GM21717 (cell line): ENCODE data around the gene PAX8.
"Not testable (repeated sequence)": the region's sequence is repeated elsewhere in the genome, so short reads cannot be mapped to it uniquely, and the experiment has no call there.

Source experiments
- ATAC-seq: cut with Tn5 transposase; IDR thresholded peaks from one replicate; pipeline ENCODE4 v1.9.1; 2021; ENCODE audit warnings: mild to moderate bottlenecking, moderate library complexity; ENCODE audit not compliant: unreplicated experiment

The PAX8 gene

DNA sequence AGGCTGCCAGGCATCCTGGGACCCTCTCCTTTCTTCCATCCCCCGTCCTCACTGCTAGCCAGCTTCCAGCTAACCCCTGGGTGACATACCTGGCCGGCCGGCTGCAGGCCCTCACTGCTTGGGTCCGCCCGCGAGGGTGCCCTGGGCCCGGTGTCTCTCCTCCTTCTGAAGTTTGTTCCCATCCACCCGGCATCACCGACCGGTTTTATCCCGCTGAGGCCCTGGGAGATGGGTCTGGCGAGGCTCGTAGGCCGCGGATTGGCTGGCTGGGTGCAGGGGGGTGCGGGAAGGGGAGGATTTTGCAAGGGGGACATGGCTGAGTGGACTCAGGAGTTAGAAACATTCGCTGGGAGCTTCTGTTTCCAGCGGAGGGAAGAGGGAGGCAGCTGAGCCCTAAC is at the start of gene PAX8:
PAX8 (minus strand) TSS at position 180 of the 398 bp plus-strand sequence. CDS start 527 bp downstream, outside the sequence.
- no peak for ATAC-seq

DNA sequence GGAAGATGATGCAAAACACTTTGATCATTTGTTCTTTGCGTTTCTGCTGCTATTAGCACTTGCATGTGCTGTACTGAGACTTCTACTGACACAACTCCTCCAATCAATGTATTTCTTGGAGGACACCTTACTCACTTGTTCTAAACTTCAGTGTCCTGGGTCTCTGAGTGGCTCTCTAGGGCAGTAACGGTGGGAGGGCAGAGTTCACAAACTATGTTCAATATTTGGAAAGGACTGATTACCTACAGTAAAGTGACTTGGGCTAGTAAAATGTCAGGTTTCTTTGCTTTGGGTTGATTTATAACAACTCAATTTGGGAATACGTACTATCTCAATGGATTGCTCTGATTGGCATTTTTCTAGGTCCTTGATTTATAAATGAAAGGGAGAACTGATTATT is 49.3 kb upstream of the PAX8 start:
- ATAC-seq = no peak

DNA sequence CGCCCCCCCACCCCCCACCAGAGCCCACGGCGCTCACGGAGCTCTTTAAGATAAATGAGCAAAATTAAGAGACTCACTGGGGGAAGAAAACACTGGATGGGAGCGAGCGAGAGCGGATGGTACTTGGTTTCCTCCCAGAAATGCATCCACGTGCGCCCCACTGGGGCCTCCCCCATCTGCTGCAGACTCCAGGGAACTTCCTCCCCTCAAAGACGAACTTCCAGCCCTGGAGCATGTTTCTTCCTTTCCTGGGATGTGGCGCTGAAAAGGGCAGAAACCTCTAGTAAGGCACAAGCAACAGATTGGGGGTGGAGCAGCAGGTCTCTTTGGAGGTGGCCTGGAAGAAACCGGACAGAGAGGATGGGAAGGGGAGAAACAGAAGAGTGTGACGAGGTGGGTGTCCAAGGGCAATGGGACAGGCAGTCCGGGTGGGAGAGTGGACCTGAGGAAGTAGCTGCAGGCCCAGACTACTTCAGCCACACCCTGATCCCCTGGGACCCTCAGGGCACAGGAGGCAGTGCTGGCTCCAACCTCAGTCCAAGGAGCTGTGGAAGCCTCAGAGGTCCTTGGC is 46.5 kb upstream of the PAX8 start:
- not testable (repeated sequence) for ATAC-seq

DNA sequence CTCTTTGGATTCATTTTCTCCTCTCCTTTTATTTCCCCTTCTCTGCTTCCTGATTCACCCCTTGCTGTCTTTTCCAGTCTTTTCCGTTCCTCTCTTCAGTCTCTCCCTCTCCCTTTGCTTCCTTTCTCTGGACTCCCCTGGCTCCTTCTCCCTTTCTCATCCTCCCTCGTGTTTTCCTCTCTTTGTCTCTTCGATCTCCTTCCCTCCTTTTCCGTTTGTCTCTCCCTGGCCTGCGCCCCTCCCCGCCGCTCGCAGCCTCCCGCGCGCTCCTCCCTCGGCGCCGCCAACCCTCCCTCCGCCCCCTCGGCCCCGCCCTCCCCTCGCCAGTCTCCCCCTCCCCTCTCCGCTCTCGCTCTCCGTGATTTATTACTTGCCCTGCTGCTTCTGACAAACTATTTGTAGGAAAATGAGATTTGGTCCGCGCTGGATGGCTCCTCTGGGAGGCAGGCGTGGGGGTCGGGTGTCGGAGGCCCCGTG is 46.0 kb upstream of the PAX8 start:
- no peak for ATAC-seq

DNA sequence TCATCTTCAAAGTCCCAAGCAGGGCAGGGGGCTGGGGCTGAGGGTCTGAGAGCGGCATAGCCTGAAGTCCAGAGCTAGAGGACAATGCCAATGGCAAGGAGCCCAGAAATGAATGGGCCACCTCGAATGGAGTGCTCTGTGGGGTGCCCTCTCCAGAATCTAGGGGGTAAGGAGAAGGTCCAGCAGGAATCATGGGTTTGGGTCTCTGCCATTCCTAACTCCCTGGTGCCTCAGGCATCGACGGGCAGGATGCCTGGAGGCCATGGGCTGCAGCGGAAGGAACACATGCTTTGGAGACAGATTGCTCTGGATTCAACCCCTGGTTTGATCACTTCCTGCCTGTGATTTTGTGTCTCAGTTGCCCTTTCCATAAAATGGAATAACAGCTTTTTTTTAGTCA is 44.4 kb upstream of the PAX8 start:
- ATAC-seq = not testable (repeated sequence)

DNA sequence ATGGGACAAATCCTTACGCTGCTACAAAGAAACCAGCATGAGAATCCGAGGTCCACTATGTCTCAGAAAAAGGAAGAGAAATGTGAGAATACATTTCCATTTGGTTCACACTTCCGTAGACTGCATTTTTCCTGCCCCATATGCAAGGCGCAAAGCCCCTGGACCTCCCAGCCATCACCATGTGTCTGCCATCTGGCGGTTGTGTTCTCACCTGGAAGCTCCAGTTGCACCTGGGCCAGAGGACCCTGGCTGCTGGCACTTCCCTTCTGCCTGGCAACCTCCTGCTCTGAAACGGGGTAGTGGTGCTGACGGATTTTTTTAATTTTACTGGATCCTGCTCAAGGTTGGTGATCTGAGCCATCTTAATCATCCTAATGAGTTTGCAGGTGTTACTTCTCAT is 41.4 kb upstream of the PAX8 start:
- not testable (repeated sequence) for ATAC-seq

DNA sequence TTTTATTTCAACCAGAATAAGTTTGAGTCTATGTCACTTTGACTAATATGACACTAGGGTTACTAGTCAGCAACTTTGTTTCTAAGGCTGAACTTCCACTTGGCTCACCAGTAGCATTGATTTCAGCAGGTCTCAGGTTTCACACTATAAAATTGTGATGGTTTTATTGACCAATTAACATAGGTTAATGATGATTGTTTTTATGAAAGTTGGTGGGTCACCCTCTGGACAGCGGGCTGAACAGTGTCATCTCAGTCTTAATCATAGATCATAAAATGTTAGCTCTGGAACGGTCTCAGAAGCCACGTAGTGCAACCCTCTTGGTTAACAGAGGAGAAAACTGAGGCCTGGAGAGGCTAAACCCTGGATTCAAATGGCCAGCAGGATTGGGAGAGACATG is 40.2 kb upstream of the PAX8 start:
- ATAC-seq = not testable (repeated sequence)

DNA sequence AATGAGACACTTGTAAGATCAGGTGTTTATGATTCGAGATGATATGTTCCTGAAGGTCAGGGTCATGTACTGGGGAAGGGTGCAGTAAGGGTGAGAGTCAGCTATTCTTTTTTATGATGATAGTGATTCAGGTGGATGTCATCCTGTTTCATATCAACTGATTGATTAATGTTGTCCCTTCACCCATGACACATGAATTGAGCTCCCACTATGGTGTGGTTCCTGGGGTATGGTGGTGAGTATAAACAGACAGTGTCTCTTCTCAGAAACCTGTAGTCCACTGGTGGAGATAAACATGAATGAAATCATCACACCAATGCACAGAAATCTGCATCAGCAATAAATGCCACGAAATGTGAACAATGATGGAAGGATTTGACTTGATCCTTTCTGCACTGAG is 37.4 kb upstream of the PAX8 start:
- ATAC-seq = no peak

DNA sequence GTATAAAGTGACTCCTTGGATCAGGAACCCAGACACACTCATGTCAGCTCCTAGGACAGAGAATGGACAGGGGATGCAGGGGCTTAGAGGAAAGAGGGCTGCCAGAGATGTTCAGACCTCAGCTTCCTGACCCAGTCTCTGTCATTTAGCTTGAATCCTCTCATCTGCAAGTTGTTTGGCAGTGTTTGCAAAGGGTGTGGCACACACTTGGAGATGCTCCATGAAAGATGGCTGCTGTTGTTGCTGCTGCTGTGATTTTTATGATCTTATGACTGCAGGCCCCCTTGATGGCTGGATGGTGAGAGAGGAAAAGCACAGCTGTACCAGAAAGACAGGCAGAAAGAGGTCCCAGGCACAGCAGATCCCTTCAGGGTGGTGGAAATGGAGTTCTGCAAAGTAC is 35.9 kb upstream of the PAX8 start:
- ATAC-seq = not testable (repeated sequence)

DNA sequence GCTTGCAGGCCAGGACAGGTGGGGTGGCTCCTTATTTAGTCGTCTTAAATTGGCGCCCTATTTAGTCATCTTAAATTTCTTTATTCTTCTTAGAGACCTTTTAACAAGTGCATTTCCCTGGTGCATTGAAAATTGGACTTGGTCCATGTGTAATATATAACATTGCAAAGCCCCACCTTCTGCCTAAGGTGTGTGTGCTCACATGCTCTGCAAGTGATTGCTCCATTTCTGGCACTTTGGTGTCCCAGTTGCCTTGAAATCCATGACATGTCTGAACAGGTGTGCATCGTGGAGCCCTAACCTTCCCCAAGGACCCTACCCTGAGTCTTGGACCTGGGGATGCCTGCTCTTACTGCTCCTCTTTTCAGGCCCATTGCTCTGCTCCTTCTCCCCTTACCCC is 35.5 kb upstream of the PAX8 start:
- ATAC-seq = not testable (repeated sequence)

DNA sequence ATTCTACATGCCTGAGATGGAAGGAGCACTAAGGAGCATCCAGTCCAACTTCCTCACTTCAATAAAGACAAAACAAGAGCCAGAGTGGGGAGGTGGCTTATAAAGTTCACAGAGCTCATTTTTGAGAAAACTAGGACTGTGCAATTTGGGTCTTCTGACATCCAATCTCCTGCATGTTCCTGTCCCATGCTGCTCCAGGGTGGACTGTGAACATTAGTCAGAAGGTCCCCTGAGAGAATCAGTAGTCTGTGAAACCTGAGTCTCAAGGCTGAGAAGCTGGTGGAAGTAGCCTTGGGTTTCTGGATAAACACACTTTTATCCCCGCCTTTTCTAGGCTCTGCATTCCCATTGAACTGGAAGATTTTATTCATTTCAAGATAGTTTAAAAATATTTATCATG is 33.1 kb upstream of the PAX8 start:
- ATAC-seq = not testable (repeated sequence)

DNA sequence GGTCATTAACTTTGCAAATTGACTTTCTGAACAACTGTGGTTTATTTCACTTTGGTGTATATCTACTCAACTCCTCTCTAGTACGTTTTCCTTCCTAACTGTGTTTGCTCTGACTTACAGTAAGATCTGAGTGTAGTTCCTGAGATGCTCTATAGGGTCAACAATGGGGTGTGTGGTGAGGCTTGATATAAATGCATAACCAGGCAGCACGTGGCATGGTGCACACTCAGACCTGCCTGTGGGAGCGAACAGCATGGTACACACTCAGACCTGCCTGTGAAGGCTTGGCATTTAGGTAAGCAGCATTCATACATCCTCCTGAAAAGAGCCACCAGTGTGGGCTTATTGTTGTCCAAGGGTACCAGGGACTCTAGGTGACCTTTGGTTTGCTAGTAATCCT is 32.5 kb upstream of the PAX8 start:
- not testable (repeated sequence) for ATAC-seq

DNA sequence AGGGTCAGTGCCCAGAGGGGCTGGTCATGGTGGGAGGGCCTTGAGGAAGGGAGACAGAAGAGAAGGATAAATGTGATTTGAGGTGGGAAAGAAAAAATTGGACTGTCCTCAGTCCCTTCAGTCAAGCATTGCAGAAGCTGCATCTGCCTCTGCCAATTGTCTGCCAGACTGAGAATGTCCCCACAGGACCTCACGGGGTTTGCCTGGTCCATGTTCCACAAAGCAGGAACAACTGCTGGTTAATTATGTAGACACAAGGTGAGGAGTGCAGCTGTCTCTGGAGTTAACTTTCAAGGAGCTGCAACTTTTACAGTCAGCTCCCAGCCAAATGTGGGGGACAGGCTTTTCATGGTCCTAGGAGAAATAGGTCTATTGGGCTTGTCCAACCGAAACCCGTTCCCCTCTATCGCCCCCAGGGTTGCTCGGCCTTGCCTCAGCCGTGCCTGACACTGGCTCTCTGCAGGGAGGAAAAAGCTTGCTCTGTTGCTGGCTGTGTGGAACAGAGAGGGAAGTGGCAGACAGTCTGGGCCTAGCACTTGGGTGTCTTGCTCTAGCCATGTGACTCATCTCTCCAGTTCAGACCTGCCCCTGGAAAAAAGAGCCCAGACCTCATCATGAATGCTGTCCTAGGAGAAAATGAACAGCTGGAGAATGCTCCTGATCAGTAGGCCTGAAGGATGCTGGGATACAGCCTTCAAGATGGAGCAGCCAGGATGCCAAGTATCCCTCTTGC is 31.1 kb upstream of the PAX8 start:
- no peak for ATAC-seq

DNA sequence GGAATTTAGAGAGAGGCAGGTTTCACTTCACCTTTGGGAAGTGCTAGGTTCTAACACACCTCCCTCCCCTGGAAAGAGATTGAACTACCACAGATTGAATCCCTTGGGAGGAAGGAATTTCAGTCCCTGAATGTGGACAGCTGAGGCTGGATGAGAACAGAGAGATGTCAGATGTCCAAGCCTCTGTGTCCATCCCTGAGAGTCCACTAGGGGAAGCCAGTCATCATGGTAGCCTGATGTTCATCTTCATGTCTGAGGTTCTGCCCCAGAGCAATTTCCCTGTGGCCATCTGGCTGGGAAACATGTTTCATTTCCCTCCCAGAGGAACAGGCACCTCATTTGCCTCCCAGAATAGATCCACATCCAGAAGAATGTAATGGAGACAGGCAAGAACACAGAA is 30.1 kb upstream of the PAX8 start:
- ATAC-seq = not testable (repeated sequence)

DNA sequence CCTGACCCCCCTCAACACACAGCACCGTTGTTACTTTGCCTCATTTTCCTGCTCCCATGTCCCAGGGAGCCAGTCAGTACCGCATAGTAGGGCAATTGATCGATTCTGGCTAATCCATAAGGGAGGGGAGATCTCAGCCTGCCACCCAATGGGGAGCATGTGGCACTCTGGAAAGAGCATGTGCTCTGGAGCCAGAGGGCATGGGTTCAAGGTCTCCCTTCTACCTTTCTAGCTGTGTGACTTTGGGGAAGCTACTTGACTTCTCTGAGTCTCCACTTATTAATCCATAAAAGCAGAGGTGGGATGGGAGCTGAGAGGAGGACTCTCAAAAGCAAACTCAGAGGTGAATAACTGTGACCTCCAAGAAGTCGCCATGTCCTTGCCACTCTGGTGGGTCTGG is 27.5 kb upstream of the PAX8 start:
- ATAC-seq = not testable (repeated sequence)

DNA sequence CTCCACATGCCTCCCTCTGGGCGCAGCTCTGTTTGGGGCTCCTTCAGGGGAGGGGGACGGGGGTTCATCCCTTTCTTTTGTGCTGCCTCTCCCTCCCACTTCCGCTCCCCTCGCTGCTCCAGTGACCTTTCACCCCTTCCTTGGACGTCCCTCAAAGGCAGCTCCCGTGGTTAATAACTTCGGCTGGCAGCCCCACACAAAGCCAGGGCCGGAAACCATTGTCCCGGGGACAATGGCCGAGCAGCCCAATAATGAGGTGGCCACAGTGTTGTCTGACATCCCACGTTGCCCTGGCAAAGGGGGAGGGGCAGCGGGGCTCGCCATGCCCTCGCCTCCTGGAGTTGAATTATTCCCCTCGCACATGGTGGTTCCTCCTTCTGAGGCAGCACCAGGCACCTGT is 27.0 kb upstream of the PAX8 start:
- not testable (repeated sequence) for ATAC-seq

DNA sequence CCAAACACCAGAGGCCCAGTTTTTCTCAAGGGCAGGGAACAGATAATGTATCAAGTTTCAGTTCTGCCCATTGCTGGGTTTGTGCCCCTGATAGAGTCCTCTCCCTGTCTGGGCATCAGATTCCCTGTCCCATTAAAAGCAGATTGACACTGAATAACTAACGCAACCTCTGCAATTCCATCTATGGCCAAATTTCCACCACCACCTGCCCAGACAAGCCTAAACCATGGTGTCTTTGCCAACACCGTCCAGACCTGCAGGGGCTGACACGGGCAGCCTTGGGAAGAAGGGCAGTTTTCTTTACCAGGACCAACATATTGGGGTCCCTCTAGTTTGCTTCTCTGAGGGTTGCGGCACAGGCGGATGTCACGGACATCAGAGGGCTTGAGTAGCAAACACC is 26.4 kb upstream of the PAX8 start:
- no peak for ATAC-seq

DNA sequence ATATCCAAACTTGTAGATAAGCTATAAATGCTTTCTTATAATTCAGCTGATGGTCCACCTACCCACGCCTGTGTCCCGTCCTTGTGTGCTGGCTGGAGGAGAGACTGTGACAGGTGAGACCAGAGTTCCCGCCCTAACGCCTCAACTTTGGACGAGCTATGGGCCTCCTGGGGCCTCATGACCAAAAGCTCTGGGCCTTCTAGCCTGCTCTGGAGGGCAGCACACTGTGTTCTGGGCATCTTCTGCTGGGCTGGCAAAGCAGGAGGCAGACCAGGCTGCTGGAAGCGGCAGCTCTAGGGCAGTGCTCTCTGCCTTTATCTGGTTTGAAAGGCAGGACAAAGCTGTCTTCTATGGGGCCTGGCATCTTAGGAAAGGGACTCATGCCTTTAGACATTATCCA is 26.0 kb upstream of the PAX8 start:
- ATAC-seq = no peak

DNA sequence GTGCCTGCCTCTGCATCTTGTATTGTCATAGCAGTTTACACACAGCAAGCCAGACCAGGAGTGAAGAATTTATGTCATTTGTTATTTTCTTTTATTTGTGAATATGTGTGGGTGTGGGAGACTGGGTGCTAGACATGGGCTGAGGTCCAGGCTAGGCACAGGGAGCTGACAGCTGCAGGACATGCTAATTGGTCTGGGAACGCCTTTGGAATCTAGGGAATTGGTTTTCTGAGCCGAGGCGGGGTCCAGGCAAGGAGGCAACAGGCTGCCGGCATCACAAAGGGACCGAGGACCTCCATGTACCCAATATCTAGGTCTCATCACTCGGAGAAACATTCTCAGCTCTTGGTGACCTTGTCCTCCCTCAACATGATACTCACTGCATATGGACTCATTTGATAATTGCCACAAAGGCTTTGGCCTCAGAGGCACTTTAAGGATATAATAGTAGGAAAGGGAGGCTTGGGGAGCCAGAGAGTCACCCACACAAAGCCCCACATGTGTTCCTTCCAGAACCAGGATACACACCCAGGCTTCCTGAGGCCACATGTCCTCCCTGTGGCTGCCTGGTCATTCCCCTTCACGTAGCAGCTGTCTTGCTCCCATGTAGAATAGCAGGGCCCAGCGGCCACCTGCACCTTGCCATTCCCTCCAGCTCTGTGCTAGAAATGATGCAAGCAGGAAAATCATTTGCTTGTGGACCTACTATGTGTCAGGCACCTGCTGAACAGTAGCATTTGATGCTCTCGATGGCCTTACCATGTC is 23.7 kb upstream of the PAX8 start:
- ATAC-seq = not testable (repeated sequence)

DNA sequence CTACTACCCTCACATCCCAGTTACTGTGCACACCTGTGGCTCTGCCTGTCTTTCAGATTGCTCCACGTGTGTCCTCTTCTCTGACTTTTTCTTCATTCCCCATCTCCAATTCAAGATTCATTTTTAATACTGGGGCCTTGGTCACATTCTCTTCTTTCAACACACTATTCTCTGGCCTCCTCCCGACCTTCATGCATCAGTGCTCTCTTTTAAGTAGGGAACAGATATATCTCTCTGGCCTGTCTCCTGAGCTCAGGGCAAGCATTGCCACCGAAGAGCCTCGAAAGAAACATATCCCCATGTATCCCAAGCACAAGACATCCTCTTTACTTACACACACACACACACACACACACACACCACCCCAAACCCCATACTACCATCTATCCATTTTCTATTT is 21.6 kb upstream of the PAX8 start:
- ATAC-seq = no peak

DNA sequence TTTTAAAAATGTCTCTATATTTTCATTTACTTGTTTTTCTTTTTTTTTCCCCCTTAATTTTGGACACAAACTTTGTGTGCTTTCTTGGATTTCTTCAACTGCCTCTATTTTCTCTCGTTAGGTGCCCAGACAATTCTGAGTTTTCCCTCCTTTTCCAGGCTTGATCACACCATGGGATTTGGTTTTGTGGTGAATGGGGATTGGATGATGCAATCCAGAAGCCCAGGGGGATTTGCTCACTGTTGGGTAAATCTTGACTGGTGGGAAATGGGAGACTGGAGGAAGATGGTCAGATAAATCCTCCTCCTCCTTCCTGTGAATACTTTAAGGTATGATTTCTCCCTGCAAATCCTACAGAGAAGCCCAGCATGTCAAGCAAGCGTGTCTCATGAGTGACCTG is 19.5 kb upstream of the PAX8 start:
- no peak for ATAC-seq

DNA sequence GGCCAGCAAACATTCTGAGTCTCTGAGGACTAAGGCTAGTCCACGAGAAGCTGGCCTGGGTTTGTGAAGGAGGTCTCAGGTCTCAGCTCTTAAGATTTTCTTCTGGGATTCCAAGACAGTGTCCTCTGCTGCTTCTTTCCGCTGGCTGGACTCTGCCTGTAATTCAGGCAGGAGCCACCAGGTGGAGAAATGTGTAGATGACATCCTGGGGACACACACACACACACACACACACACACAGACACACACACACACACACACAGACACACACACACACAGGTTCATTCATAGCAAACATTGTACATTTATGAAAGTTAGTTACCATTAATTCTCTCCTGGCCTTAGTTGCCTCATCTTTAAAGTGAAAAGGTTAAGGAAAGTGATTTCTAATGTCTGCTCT is 18.9 kb upstream of the PAX8 start:
- not testable (repeated sequence) for ATAC-seq
